A549 (cell line): ENCODE measurements around the gene LEPROT.

ENCODE experiments used
- CTCF ChIP-seq: fragments of >200 bp; sonication (Bioruptor Twin); formaldehyde crosslinking; IDR thresholded peaks from 3 replicates; pipeline ENCODE4 v1.5.1; 2016
- JUN ChIP-seq, 2 experiments: fragments of >200 bp; sonication (Bioruptor Twin); formaldehyde crosslinking; IDR thresholded peaks; 2 replicates in 1 of 2; 3 replicates in 1 of 2; pipeline ENCODE4 v1.6.1; 2016 to 2017
- KDM1A ChIP-seq: fragments of 200-600 bp; sonication (generic); IDR thresholded peaks from 2 replicates; pipeline ENCODE4 v1.6.1; 2016; ENCODE audit warnings: low read depth, mild to moderate bottlenecking
- POLR2A ChIP-seq: IDR thresholded peaks from 2 replicates; pipeline ENCODE4 v1.6.1; 2012; ENCODE audit warnings: mild to moderate bottlenecking, low read length

GRCh38 chr1:65386439-65386838 lies 34.0 kb upstream of the LEPROT start:
- TF ChIP-seq CTCF (no peak), KDM1A (no peak), JUN (IDR thresholded peaks at IDR 0.05) (no peak), POLR2A (no peak)
